Neuronal stem cell (in vitro differentiated cells): Measurements from ENCODE around the gene SYDE2.
"Not testable (repeated sequence)": the region's sequence is repeated elsewhere in the genome, so short reads cannot be mapped to it uniquely, and the experiment has no call there.

Source experiments
- DNase-seq: peaks from one replicate; pipeline ENCODE4 v3.0.0-alpha.2; 2013; ENCODE audit warnings: low spot score
- H2AFZ ChIP-seq: one replicate; pipeline ENCODE4 v1.6.1; 2013; ENCODE audit warnings: mild to moderate bottlenecking, low read length, inconsistent platforms
- H2AK5ac ChIP-seq: 2 replicates; pipeline ENCODE4 v1.6.1; 2013; ENCODE audit warnings: low read depth, mild to moderate bottlenecking, inconsistent platforms, low read length, moderate library complexity, mixed read lengths
- H2BK120ac ChIP-seq: 2 replicates; pipeline ENCODE4 v1.6.1; 2013; ENCODE audit warnings: low read depth, mild to moderate bottlenecking, inconsistent platforms, low read length, moderate library complexity, mixed read lengths
- H2BK12ac ChIP-seq: one replicate; pipeline ENCODE4 v1.6.1; 2013; ENCODE audit warnings: low read length, inconsistent platforms
- H2BK15ac ChIP-seq: 2 replicates; pipeline ENCODE4 v1.6.1; 2013; ENCODE audit warnings: mild to moderate bottlenecking, low read length, inconsistent platforms, mixed read lengths
- H2BK5ac ChIP-seq: one replicate; pipeline ENCODE4 v1.6.1; 2013; ENCODE audit warnings: inconsistent platforms, mild to moderate bottlenecking, low read length, moderate library complexity
- H3K14ac ChIP-seq: one replicate; pipeline ENCODE4 v1.6.1; 2013; ENCODE audit warnings: low read length, inconsistent platforms
- H3K18ac ChIP-seq: 2 replicates; pipeline ENCODE4 v1.6.1; 2013; ENCODE audit warnings: low read length, inconsistent platforms
- H3K23ac ChIP-seq: 2 replicates; pipeline ENCODE4 v1.6.1; 2013; ENCODE audit warnings: low read depth, mild to moderate bottlenecking, mixed read lengths, low read length, inconsistent platforms; ENCODE audit not compliant: poor library complexity
- H3K27ac ChIP-seq: replicated peaks from 3 replicates; pipeline ENCODE4 v1.5.1; 2013; ENCODE audit warnings: low read length, inconsistent platforms
- H3K27me3 ChIP-seq, 3 experiments: 2 replicates each; pipeline ENCODE4 v1.6.1; 2013; ENCODE audit warnings: low read length in 3 of 3, mild to moderate bottlenecking in 2 of 3, inconsistent platforms in 1 of 3, low read depth in 1 of 3, mixed read lengths in 1 of 3, moderate library complexity in 1 of 3; ENCODE audit not compliant: control insufficient read depth in 3 of 3, insufficient read depth in 3 of 3
- H3K36me3 ChIP-seq, 2 donors: replicated peaks in 1 of 2; 2 replicates each; pipeline ENCODE4 v1.6.1; 2013; ENCODE audit warnings: low read length in 2 of 2; ENCODE audit not compliant: control insufficient read depth in 2 of 2, insufficient read depth in 2 of 2
- H3K4ac ChIP-seq: 2 replicates; pipeline ENCODE4 v1.6.1; 2013; ENCODE audit warnings: inconsistent platforms, mild to moderate bottlenecking, low read length, moderate library complexity
- H3K4me1 ChIP-seq, 2 donors: 1 replicate in 1 of 2; 2 replicates in 1 of 2; pipeline ENCODE4 v1.6.1; 2013; ENCODE audit warnings: low read length in 2 of 2, low read depth in 1 of 2; ENCODE audit not compliant: control insufficient read depth in 2 of 2, insufficient read depth in 1 of 2
- H3K4me2 ChIP-seq: one replicate; pipeline ENCODE4 v1.6.1; 2013; ENCODE audit warnings: mild to moderate bottlenecking, low read length, inconsistent platforms; ENCODE audit not compliant: insufficient read depth, poor library complexity, severe bottlenecking
- H3K4me3 ChIP-seq, 2 donors: 2 replicates each; pipeline ENCODE4 v1.5.1; 2013; ENCODE audit warnings: low read length in 2 of 2, mild to moderate bottlenecking in 2 of 2, inconsistent platforms in 1 of 2, moderate library complexity in 1 of 2
- H3K79me1 ChIP-seq: one replicate; pipeline ENCODE4 v1.6.1; 2013; ENCODE audit warnings: low read depth, mild to moderate bottlenecking, inconsistent platforms, low read length, moderate library complexity
- H3K9ac ChIP-seq: one replicate; pipeline ENCODE4 v1.6.1; 2013; ENCODE audit warnings: mild to moderate bottlenecking, low read depth, low read length, inconsistent platforms; ENCODE audit not compliant: poor library complexity
- H3K9me3 ChIP-seq, 2 donors: replicated peaks in 1 of 2; 2 replicates each; pipeline versions ENCODE3 to v1.6.1; 2013; ENCODE audit warnings: low read length in 2 of 2, mild to moderate bottlenecking in 2 of 2, inconsistent platforms in 1 of 2, low read depth in 1 of 2, mixed read lengths in 1 of 2, moderate library complexity in 1 of 2; ENCODE audit not compliant: control insufficient read depth in 2 of 2, insufficient read depth in 1 of 2
- H4K8ac ChIP-seq: one replicate; pipeline ENCODE4 v1.6.1; 2013; ENCODE audit warnings: low read depth, mild to moderate bottlenecking, inconsistent platforms, low read length, moderate library complexity
- H4K91ac ChIP-seq: one replicate; pipeline ENCODE4 v1.6.1; 2013; ENCODE audit warnings: low read length, low read depth, mild to moderate bottlenecking, inconsistent platforms; ENCODE audit not compliant: poor library complexity
- WGBS, 2 donors: extraction: QIAGEN DNeasy Blood & Tissue Kit; methylation state at CpG; one replicate each; pipeline ENCODE4 v1.1.7; 2013; ENCODE audit warnings: missing lambda C conversion rate in 2 of 2, mixed read lengths in 1 of 2; ENCODE audit not compliant: insufficient read length in 2 of 2, insufficient replicate concordance in 1 of 2; ENCODE audit errors: extremely low coverage in 2 of 2; 5-methylcytosine and 5-hydroxymethylcytosine counted together

The SYDE2 gene

DNA sequence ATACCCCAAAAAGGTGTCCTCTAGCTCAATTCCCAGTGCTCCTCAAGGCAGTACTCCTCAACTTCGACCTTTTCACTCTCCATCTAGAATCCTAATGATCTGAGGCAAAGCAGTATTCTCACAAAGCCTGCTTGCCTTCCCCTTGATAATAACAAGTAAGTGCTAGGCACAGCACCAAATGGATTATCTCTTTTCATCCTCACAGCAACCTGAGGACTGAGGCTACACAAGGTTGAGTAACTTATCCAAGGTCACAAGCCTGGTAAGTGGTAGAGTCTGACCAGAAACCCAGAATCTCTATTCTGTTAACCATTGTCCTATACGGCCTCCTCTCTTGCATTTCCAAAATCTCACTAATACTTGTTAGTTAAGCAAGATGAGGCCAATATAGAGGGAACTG lies 5.1 kb downstream of the SYDE2 start:
- Histone ChIP-seq H3K36me3 (no peaks in the 10 kb centered on the region), H3K14ac (no peak overlapping the region), H3K23ac (no peak overlapping the region), H3K27ac (no peak overlapping the region), H3K18ac (no peak overlapping the region), H3K79me1 (peaks cover 5% of the 10 kb centered on the region), H3K27me3 (no peaks in the 10 kb centered on the region), H3K4me3 (no peak overlapping the region), H2BK15ac (no peak overlapping the region), H4K91ac (no peak overlapping the region), H3K4ac (no peak overlapping the region), H3K9ac (no peak overlapping the region), H2AFZ (no peak overlapping the region), H3K4me2 (no peak overlapping the region), H2BK120ac (no peak overlapping the region), H2BK12ac (no peak overlapping the region), H4K8ac (no peak overlapping the region), H2BK5ac (no peak overlapping the region), H3K4me1 (peaks cover 0 to 4% of the 10 kb centered on the region in 2 donors), H2AK5ac (no peak overlapping the region), H3K9me3 (no peaks in the 10 kb centered on the region)
- WGBS, 2 donors: no CpG with 5 or more reads among the region's 2 CpGs
- DNase-seq: no peak

- not testable (repeated sequence) for H3K4ac ChIP-seq, H3K14ac ChIP-seq, H4K91ac ChIP-seq, H3K18ac ChIP-seq, H3K27me3 ChIP-seq, H2BK12ac ChIP-seq, H3K23ac ChIP-seq, H3K27ac ChIP-seq, H3K79me1 ChIP-seq, H3K4me1 ChIP-seq, H3K4me2 ChIP-seq, H2BK5ac ChIP-seq, H3K9me3 ChIP-seq, H2AK5ac ChIP-seq, H3K9ac ChIP-seq, H2AFZ ChIP-seq, H4K8ac ChIP-seq, H3K4me3 ChIP-seq, DNase-seq, H2BK15ac ChIP-seq, H2BK120ac ChIP-seq
- H3K36me3 ChIP-seq: peaks cover 3 to 17% of the 10 kb centered on the region in 2 donors
Measured at GRCh38 chr1:85192129-85192528, 8.7 kb downstream of the SYDE2 start.

GRCh38 chr1:85189120-85189519 lies 11.7 kb downstream of the SYDE2 start:
- Histone ChIP-seq H3K27me3 (no peaks in the 10 kb centered on the region), H2BK12ac (no peak overlapping the region), H2AFZ (no peak overlapping the region), H3K9me3 (no peaks in the 10 kb centered on the region), H2AK5ac (no peak overlapping the region), H3K4ac (no peak overlapping the region), H4K8ac (no peak overlapping the region), H3K23ac (no peak overlapping the region), H3K27ac (no peak overlapping the region), H2BK120ac (no peak overlapping the region), H2BK15ac (no peak overlapping the region), H3K9ac (no peak overlapping the region), H3K18ac (no peak overlapping the region), H3K4me2 (no peak overlapping the region), H3K79me1 (peaks cover 1% of the 10 kb centered on the region), H2BK5ac (no peak overlapping the region), H3K4me3 (no peak overlapping the region), H3K36me3 (peaks cover 3 to 17% of the 10 kb centered on the region in 2 donors), H3K4me1 (no peaks in the 10 kb centered on the region), H4K91ac (no peak overlapping the region), H3K14ac (no peak overlapping the region)
- WGBS, 2 donors: no CpG with 5 or more reads among the region's 1 CpG
- no peak for DNase-seq

DNA sequence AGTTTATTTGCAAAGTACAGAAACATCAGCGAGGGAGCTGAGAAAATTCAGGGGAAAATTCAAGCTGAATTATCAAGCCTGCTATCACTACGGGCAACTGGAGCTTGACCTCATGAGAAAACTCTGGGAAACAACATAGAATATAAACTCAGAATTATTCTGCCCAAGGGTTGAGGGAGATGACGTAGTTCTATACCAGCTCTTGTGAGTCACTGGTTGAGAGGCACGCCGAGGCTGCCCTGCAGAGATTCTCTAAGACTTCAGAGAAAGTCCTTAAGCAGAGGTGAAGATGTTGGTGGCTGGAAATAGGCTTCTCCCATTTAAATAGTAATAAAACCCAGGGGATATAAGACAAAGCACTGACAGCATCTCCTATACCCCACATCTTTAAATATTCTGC lies 12.3 kb downstream of the SYDE2 start:
- Histone ChIP-seq H3K4me3 (no peak overlapping the region), H2AFZ (no peak overlapping the region), H4K8ac (no peak overlapping the region), H2BK15ac (no peak overlapping the region), H4K91ac (no peak overlapping the region), H2BK12ac (no peak overlapping the region), H3K14ac (no peak overlapping the region), H3K36me3 (peaks cover 3 to 17% of the 10 kb centered on the region in 2 donors), H3K4me2 (no peak overlapping the region), H3K23ac (no peak overlapping the region), H3K9me3 (no peaks in the 10 kb centered on the region), H3K27me3 (no peaks in the 10 kb centered on the region), H3K18ac (no peak overlapping the region), H2BK5ac (no peak overlapping the region), H3K79me1 (peaks cover 1% of the 10 kb centered on the region), H3K27ac (no peak overlapping the region), H2AK5ac (no peak overlapping the region), H3K4me1 (no peaks in the 10 kb centered on the region), H3K4ac (no peak overlapping the region), H3K9ac (no peak overlapping the region), H2BK120ac (no peak overlapping the region)
- WGBS, 2 donors: no CpG with 5 or more reads among the region's 5 CpGs
- DNase-seq: no peak
